Muscle layer of duodenum (tissue), 2 donors: ENCODE data around the gene TRAIP.
"Not testable (repeated sequence)": the region's sequence is repeated elsewhere in the genome, so short reads cannot be mapped to it uniquely, and the experiment has no call there.

ENCODE experiments used
- H3K27ac ChIP-seq: one replicate; pipeline ENCODE4 v1.7.0; 2013; ENCODE audit warnings: mild to moderate bottlenecking, low read length
- H3K27me3 ChIP-seq: one replicate; pipeline ENCODE4 v1.7.0; 2013; ENCODE audit warnings: low read depth, mild to moderate bottlenecking, control low read depth, low read length
- H3K36me3 ChIP-seq, 2 donors: one replicate each; pipeline ENCODE4 v1.7.0; 2013; ENCODE audit warnings: low read length in 2 of 2, control low read depth in 1 of 2, mild to moderate bottlenecking in 1 of 2; ENCODE audit not compliant: insufficient read depth in 2 of 2, control insufficient read depth in 1 of 2
- H3K4me1 ChIP-seq, 2 donors: one replicate each; pipeline ENCODE4 v1.7.0; 2013; ENCODE audit warnings: low read length in 2 of 2, mild to moderate bottlenecking in 2 of 2, control low read depth in 1 of 2, moderate library complexity in 1 of 2; ENCODE audit not compliant: insufficient read depth in 2 of 2, control insufficient read depth in 1 of 2
- H3K4me3 ChIP-seq, 2 donors: one replicate each; pipeline ENCODE4 v1.7.0; 2013; ENCODE audit warnings: low read length in 2 of 2, low read depth in 1 of 2, mild to moderate bottlenecking in 1 of 2
- H3K9me3 ChIP-seq, 2 donors: one replicate each; pipeline ENCODE4 v1.7.0; 2013; ENCODE audit warnings: low read length in 2 of 2, control low read depth in 1 of 2, mild to moderate bottlenecking in 1 of 2; ENCODE audit not compliant: control insufficient read depth in 1 of 2
- donor health status: healthy.

The TRAIP gene

GRCh38 chr3:49856181-49857005, at the start of gene TRAIP:
TRAIP (minus strand) TSS chr3:49856564; CDS start chr3:49856453, 111 bp downstream.
- H3K36me3 ChIP-seq: no peaks in the 10 kb centered on the region
- peaks cover 0 to 13% of the 10 kb centered on the region in 2 donors for H3K4me1 ChIP-seq
- H3K27ac ChIP-seq: peak within 1 kb of the TSS; percentile 45
- H3K4me3 ChIP-seq: peak within 1 kb of the TSS; percentile 79 to 81
- H3K9me3 ChIP-seq: no peaks in the 10 kb centered on the region
- H3K27me3 ChIP-seq: no peaks in the 10 kb centered on the region

- not testable (repeated sequence) for H3K4me3 ChIP-seq, H3K27ac ChIP-seq, H3K27me3 ChIP-seq, H3K36me3 ChIP-seq, H3K9me3 ChIP-seq
- H3K4me1 ChIP-seq: peaks cover 5 to 22% of the 10 kb centered on the region in 2 donors
Measured at GRCh38 chr3:49904448-49904847, 48.1 kb upstream of the TRAIP start.

- Histone ChIP-seq H3K27ac (peak within 1 kb of the TSS; percentile 23), H3K4me3 (peak within 1 kb of the TSS; percentile 53 to 66), H3K4me1 (peaks cover 5 to 22% of the 10 kb centered on the region in 2 donors), H3K27me3 (no peaks in the 10 kb centered on the region), H3K36me3 (peaks cover 0 to 2% of the 10 kb centered on the region in 2 donors), H3K9me3 (no peaks in the 10 kb centered on the region)
Measured at GRCh38 chr3:49903451-49904424, 47.4 kb upstream of the TRAIP start, which contains the start of gene MST1R. MST1R (minus strand) TSS chr3:49903873; CDS start chr3:49903609, 264 bp downstream.

DNA sequence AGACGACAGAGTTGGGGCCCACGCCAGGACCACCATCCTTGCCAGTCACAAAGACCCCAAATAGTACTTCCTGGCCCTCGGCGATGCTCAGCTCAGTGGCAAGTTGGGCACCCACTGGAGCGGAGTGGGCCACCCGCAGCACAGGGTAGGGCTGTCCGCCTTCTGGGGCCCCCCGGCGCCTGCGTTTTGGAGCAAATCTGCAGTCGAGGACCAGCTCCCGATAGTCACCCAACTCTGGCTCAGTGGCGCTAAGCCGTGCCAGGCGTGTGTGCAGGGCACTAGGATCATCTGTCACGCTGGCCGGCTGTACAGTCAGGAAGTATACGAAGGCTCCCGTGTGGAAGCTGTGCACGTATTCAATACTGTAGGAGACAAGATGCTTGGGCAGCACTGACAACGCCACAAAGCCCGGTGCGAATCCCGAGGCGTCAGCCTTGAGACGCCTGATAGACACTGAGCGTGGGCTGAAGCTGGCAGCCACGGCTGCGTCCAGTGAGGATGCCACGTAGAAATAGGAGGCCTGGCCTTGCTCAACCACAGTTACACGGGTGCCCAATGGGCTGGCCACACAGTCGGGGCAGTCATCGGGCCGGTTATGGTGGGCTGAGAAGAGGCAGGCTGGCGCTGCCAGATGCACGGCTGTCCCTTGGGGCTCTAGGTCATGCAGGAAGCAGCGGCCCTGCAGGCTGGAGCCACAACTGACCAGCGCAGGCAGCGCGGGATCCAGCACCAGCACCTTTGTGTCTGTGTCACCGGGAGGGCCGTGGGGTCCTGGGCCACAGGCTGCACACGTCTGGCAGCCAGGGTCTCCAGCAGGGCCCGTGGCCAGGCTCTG, 46.4 kb upstream of the TRAIP start:
- Histone ChIP-seq H3K27ac (peak overlapping the region; percentile 23), H3K4me1 (peaks cover 5 to 22% of the 10 kb centered on the region in 2 donors), H3K9me3 (no peaks in the 10 kb centered on the region), H3K27me3 (no peaks in the 10 kb centered on the region), H3K4me3 (peak overlapping the region; percentile 53 to 66), H3K36me3 (no peaks in the 10 kb centered on the region)

GRCh38 chr3:49901366-49902339, 45.3 kb upstream of the TRAIP start:
- peak overlapping the region; percentile 83 for H3K27ac ChIP-seq
- no peaks in the 10 kb centered on the region for H3K9me3 ChIP-seq
- H3K36me3 ChIP-seq: peaks cover 0 to 2% of the 10 kb centered on the region in 2 donors
- H3K4me1 ChIP-seq: peaks cover 5 to 21% of the 10 kb centered on the region in 2 donors
- H3K4me3 ChIP-seq: peak overlapping the region in 1 of 2 donors; percentile 47
- no peaks in the 10 kb centered on the region for H3K27me3 ChIP-seq

DNA sequence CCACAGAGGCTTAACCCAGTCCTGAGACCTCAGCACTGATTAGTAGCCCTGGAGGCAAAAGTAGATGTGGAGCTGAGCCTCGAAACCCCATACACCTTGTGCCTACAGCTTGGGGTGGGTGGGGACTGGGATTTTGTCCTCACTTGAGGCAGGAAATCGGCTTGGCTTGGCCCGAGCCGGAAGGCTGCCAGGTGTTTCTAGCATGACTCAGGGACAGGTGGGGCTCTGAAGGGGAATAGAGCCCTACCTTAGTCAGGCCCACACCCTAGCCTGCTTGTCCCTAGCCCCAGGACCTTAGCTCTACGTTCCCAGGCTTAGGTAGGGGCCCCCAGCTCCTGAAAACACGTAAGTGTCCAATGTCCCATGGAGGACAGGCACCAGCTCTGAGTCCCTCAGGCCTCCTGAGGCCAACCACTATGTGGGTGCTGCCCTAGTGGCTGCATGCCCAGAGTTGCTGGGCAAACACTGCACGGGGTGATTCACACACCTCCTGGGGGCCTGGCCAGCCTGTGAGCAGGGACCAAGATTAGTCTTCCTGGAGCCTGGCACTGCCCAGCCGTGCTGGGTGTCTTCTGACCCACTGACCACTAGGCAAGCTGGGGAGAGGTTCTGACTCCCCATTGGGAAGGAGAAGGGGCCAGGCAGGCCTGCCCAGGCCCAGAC, 44.3 kb upstream of the TRAIP start:
- no peaks in the 10 kb centered on the region for H3K27me3 ChIP-seq
- H3K27ac ChIP-seq: peak overlapping the region; percentile 83
- H3K9me3 ChIP-seq: no peaks in the 10 kb centered on the region
- H3K36me3 ChIP-seq: peaks cover 0 to 11% of the 10 kb centered on the region in 2 donors
- peak overlapping the region in 1 of 2 donors; percentile 47 for H3K4me3 ChIP-seq
- H3K4me1 ChIP-seq: peaks cover 0 to 11% of the 10 kb centered on the region in 2 donors

- H3K27me3 ChIP-seq: no peaks in the 10 kb centered on the region
- no peaks in the 10 kb centered on the region for H3K9me3 ChIP-seq
- peaks cover 0 to 19% of the 10 kb centered on the region in 2 donors for H3K36me3 ChIP-seq
- H3K4me3 ChIP-seq: peak overlapping the region in 1 of 2 donors; percentile 12
- peak overlapping the region; percentile 83 for H3K27ac ChIP-seq
- H3K4me1 ChIP-seq: peaks cover 0 to 10% of the 10 kb centered on the region in 2 donors
Measured at GRCh38 chr3:49899815-49900214, 43.5 kb upstream of the TRAIP start.

- Histone ChIP-seq H3K4me1 (peaks cover 0 to 8% of the 10 kb centered on the region in 2 donors), H3K36me3 (peaks cover 0 to 20% of the 10 kb centered on the region in 2 donors), H3K9me3 (no peaks in the 10 kb centered on the region), H3K27me3 (no peaks in the 10 kb centered on the region), H3K27ac (no peak overlapping the region), H3K4me3 (no peak overlapping the region)
Measured at GRCh38 chr3:49898991-49899390, 42.6 kb upstream of the TRAIP start.

DNA sequence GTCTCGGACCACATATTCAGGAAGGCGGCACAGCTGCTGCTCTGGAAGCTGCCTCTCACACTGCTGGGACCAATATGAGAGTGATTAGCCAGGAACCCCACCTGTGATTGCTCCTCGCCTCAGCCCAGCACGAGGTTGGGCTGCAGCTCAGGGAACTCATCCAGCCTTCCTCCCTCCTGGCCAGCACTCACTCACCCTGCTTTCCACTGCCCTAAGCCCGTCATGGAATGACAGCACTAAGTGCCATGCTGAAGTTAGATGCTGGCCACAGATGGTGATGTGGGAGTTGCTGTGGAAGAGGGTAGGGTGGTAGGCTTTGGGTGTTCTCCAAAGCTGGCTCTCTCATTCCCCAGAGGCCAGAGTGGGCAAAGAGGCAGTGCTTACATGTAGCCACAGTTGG, 40.0 kb upstream of the TRAIP start:
- Histone ChIP-seq H3K27ac (no peak overlapping the region), H3K36me3 (peaks cover 0 to 23% of the 10 kb centered on the region in 2 donors)

More for the DNA sequence above, 40.0 kb upstream of the TRAIP start:
- Histone ChIP-seq H3K27me3 (no peaks in the 10 kb centered on the region), H3K4me3 (no peak overlapping the region), H3K4me1 (no peaks in the 10 kb centered on the region), H3K9me3 (no peaks in the 10 kb centered on the region)
